DOHH2 (cell line): ENCODE data around the gene MCU.

ENCODE experiments used
- EZH2phosphoT487 ChIP-seq: fragments of 200-600 bp; sonication (generic); IDR thresholded peaks from 2 replicates; pipeline ENCODE4 v1.6.1; 2017; ENCODE audit warnings: borderline replicate concordance, mild to moderate bottlenecking, antibody characterized with exemption, low read length, moderate library complexity, mixed read lengths
- TF ChIP-seq, protein P1 (sequence below): fragments of 200-600 bp; sonication (generic); IDR thresholded peaks from one replicate; pipeline ENCODE4 v1.5.1; 2014; ENCODE audit warnings: antibody characterized with exemption, mild to moderate bottlenecking, low read depth, low read length; ENCODE audit not compliant: poor library complexity, severe bottlenecking

DNA sequence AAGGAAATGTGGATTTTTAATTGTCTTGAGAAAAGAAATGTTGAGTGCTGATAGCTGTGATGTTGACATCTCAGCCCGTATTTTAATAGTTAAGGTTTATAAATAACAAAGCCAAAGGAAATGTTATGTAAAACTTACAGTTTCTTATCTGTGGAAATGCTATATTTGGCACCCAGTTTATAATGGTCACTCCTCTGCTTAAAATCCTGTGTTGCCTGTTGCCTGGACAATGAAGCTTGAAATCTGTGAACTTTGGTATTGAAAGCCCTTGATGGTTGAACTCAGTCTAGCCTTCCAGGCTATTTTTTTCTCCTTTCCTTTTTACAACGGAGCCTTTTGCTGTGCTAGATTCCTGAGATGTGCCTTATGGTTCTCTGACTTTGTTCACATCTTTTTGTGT is 46.5 kb downstream of the MCU start:
- TF ChIP-seq, protein P1, sequence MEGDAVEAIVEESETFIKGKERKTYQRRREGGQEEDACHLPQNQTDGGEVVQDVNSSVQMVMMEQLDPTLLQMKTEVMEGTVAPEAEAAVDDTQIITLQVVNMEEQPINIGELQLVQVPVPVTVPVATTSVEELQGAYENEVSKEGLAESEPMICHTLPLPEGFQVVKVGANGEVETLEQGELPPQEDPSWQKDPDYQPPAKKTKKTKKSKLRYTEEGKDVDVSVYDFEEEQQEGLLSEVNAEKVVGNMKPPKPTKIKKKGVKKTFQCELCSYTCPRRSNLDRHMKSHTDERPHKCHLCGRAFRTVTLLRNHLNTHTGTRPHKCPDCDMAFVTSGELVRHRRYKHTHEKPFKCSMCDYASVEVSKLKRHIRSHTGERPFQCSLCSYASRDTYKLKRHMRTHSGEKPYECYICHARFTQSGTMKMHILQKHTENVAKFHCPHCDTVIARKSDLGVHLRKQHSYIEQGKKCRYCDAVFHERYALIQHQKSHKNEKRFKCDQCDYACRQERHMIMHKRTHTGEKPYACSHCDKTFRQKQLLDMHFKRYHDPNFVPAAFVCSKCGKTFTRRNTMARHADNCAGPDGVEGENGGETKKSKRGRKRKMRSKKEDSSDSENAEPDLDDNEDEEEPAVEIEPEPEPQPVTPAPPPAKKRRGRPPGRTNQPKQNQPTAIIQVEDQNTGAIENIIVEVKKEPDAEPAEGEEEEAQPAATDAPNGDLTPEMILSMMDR = no peak
- no peak for TF ChIP-seq EZH2phosphoT487
